Upper lobe of left lung (tissue), 6 donors: ENCODE measurements around the gene DOK4. TPM values are rescaled to one million over a fixed set of nuclear protein-coding genes. Genes with fewer than 3 reads are reported as not detected.
"Not testable (repeated sequence)": the region's sequence is repeated elsewhere in the genome, so short reads cannot be mapped to it uniquely, and the experiment has no call there.

Source experiments
- ATAC-seq, 2 donors: fragments of 200-7000 bp; cut with Tn5 transposase; one replicate each; pipeline ENCODE4 v1.9.1; 2022; ENCODE audit warnings: mild to moderate bottlenecking in 2 of 2, moderate library complexity in 2 of 2; ENCODE audit not compliant: low FRiP score in 2 of 2
- DNase-seq, 2 donors: peaks; one replicate each; pipeline ENCODE4 v3.0.0-alpha.2; 2019 to 2020
- H3K27ac ChIP-seq, 4 donors: fragments of 200-600 bp; sonication (generic); one replicate each; pipeline ENCODE4 v1.5.1; 2016 to 2019
- H3K27me3 ChIP-seq, 4 donors: fragments of 200-600 bp; sonication (generic); one replicate each; pipeline ENCODE4 v1.5.1; 2017 to 2019
- H3K36me3 ChIP-seq, 4 donors: fragments of 200-600 bp; sonication (generic); one replicate each; pipeline ENCODE4 v1.5.1; 2016 to 2019
- H3K4me1 ChIP-seq, 4 donors: fragments of 200-600 bp; sonication (generic); one replicate each; pipeline ENCODE4 v1.5.1; 2018 to 2019
- H3K4me3 ChIP-seq, 4 donors: fragments of 200-600 bp; sonication (generic); one replicate each; pipeline ENCODE4 v1.5.1; 2017 to 2019; ENCODE audit warnings: mild to moderate bottlenecking in 2 of 4, moderate library complexity in 1 of 4
- H3K9me3 ChIP-seq, 4 donors: fragments of 200-600 bp; sonication (generic); one replicate each; pipeline ENCODE4 v1.5.1; 2018 to 2019
- CTCF ChIP-seq, 6 experiments: fragments of 450-650 bp in 4 of 6; fragments of 200-600 bp in 2 of 6; sonication (generic) in 2 of 6; IDR thresholded peaks; one replicate each; pipeline ENCODE4 v1.5.1; 2016 to 2019; ENCODE audit warnings: antibody characterized with exemption in 6 of 6
- EP300 ChIP-seq, 4 donors: sonication (generic); formaldehyde crosslinking; IDR thresholded peaks; one replicate each; pipeline ENCODE4 v1.5.1; 2017; ENCODE audit warnings: antibody characterized with exemption in 4 of 4, control low read depth in 2 of 4
- POLR2A ChIP-seq, 4 donors: fragments of 450-650 bp; IDR thresholded peaks; one replicate each; pipeline ENCODE4 v1.5.1; 2016 to 2017; ENCODE audit warnings: antibody characterized with exemption in 4 of 4, mild to moderate bottlenecking in 2 of 4
- POLR2AphosphoS5 ChIP-seq, 2 donors: sonication (generic); formaldehyde crosslinking; IDR thresholded peaks; one replicate each; pipeline ENCODE4 v1.5.1; 2017; ENCODE audit warnings: antibody characterized with exemption in 2 of 2
- WGBS, 2 donors: methylation state at CpG; one replicate each; pipeline ENCODE4 v1.1.5; 2017 to 2018; 5-methylcytosine and 5-hydroxymethylcytosine counted together
- total RNA-seq, 6 donors: library from RNA; depleted of rRNA in 4 of 6; stranded (reverse); fragments of >200 nt in 4 of 6; gene quantifications; one replicate each; pipeline versions ENCODE4 v1.1.0 to v1.2.1, GENCODE V29; 2016 to 2021
- donor health status: DM: no; HTN: no; CAD: no; lungs with moderate emphysema.
- donor health status: DM: no; HTN: yes; CAD: no; lungs with severe emphysema.

DOK4 gene
- total RNA-seq, 6 donors from 2014 or later = 36.7 to 87.3 (median 54.1) TPM

DNA sequence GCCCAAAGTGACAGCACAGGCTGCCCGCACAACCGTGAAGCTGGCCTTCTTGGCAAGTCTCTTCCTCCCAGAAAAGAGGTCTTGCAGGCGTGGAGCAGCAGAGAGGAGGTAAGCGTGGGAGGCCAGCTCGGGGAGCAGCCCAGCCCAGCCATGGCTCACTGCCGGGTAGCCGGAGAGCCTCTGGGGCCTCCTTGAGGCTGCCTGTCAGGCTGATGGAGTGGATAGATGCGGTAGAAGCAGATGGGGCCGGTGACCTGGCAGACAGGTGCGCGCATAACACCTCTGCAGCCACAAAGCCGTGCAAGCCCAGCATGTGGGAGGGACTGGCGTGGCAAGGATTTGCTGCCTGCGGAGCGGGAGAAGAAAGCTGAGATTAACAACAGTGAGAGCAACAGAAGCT lies 17.1 kb upstream of the DOK4 start:
- ATAC-seq (peak in 1 of 2 donors; percentile 27), DNase-seq (no peak)
- WGBS, 2 donors = 67 to 73% methylated on average over 15 of the region's 15 CpGs
- Histone ChIP-seq H3K27me3 (no peaks in the 10 kb centered on the region), H3K4me1 (peaks cover 5 to 28% (median 17%) of the 10 kb centered on the region in 4 donors), H3K27ac (no peak overlapping the region), H3K36me3 (no peaks in the 10 kb centered on the region), H3K9me3 (no peaks in the 10 kb centered on the region), H3K4me3 (no peak overlapping the region)
- TF ChIP-seq EP300 (IDR thresholded peaks at IDR 0.05) (no peak), POLR2A (IDR thresholded peaks at IDR 0.05) (no peak), POLR2AphosphoS5 (IDR thresholded peaks at IDR 0.05) (no peak), CTCF (IDR thresholded peaks at IDR 0.05) (no peak)

DNA sequence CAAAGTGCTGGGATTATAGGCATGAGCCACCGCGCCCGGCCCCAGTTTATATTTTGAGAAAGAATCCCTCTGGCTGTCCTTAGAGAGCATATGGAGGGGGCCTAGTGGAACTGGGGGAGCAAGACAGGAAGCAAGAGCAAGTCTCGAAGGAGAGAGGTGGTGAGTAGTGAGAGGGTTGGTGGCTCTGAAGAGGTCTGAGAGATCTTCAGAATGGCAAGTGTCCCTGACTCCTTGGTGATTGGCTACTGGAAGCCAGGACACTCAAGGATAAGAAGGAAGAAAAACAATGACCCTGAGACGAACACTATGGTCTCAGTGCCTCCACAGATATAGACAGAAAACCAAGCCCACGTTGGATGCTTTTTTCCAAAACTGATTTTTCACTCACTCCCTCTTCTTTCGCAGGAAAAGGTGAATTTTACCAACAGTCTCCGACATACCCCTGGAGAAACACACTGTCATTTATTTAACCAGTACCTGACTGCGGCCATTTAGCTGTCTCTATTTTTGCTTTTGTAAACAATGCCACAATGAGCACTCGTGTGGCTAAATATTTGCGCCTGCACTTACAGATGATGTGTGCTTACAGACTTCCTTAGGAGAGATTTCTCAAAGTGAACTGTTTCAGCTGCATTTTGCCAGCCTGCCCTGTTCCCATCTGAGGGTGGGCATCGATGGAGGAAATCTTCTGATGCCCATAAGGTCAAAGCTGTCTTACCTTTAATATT lies 15.9 kb upstream of the DOK4 start:
- peak; percentile 9 to 27 for ATAC-seq

DNA sequence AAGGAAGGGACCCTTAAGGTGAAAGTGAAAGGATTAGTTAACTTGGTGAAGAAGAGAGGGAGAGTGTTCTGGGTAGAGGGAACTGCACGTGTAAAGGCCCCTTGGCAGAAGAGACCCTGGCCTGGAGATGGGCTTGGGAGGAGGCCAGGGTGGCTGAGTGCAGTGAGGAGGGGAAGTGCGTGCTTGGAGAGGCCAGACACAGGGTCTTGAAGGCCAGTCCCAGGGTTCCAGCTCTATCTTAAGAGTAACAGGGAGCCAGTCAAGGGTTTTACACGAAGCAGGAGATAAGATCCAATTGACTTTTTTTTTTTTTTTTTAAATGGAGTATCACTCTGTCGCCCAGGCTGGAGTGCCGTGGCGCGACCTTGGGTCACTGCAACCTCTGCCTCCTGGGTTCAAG lies 15.2 kb upstream of the DOK4 start:
- H3K36me3 ChIP-seq = no peaks in the 10 kb centered on the region
- no peak for TF ChIP-seq POLR2AphosphoS5 (IDR thresholded peaks at IDR 0.05)
- no peak for TF ChIP-seq POLR2A (IDR thresholded peaks at IDR 0.05)
- no peak for TF ChIP-seq EP300 (IDR thresholded peaks at IDR 0.05)
- no peak for TF ChIP-seq CTCF (IDR thresholded peaks at IDR 0.05)
- H3K27me3 ChIP-seq = no peaks in the 10 kb centered on the region
- DNase-seq (no peak), ATAC-seq (no peak)
- H3K4me1 ChIP-seq = peaks cover 5 to 28% (median 17%) of the 10 kb centered on the region in 4 donors
- 58 to 78% methylated on average over 7 of the region's 7 CpGs for WGBS, 2 donors
- no peaks in the 10 kb centered on the region for H3K9me3 ChIP-seq
- no peak overlapping the region for H3K27ac ChIP-seq
- H3K4me3 ChIP-seq = no peak overlapping the region

More for the DNA sequence above, 15.9 kb upstream of the DOK4 start:
- peak in 1 of 2 donors; percentile 63 for DNase-seq
- no peaks in the 10 kb centered on the region for H3K9me3 ChIP-seq
- no peak overlapping the region for H3K27ac ChIP-seq
- H3K4me1 ChIP-seq = peaks cover 5 to 28% (median 17%) of the 10 kb centered on the region in 4 donors
- H3K4me3 ChIP-seq = no peak overlapping the region
- TF ChIP-seq CTCF (IDR thresholded peaks at IDR 0.05) = no peak
- no peak for TF ChIP-seq POLR2A (IDR thresholded peaks at IDR 0.05)
- TF ChIP-seq POLR2AphosphoS5 (IDR thresholded peaks at IDR 0.05) = no peak
- TF ChIP-seq EP300 (IDR thresholded peaks at IDR 0.05) = no peak
- WGBS, 2 donors = 56 to 57% methylated on average over 12 of the region's 12 CpGs
- no peaks in the 10 kb centered on the region for H3K27me3 ChIP-seq
- H3K36me3 ChIP-seq = no peaks in the 10 kb centered on the region

- WGBS, 2 donors = 62 to 69% methylated on average over 9 of the region's 9 CpGs
- H3K27me3 ChIP-seq = no peaks in the 10 kb centered on the region
- TF ChIP-seq POLR2AphosphoS5 (IDR thresholded peaks at IDR 0.05) (no peak), EP300 (IDR thresholded peaks at IDR 0.05) (peak in 1 of 4 donors; percentile 30)
- H3K4me3 ChIP-seq = no peak overlapping the region
- peak overlapping the region in 1 of 4 donors; percentile 0 for H3K27ac ChIP-seq
- no peaks in the 10 kb centered on the region for H3K9me3 ChIP-seq
- peak in 1 of 2 donors; percentile 56 for DNase-seq
- peaks cover 5 to 28% (median 17%) of the 10 kb centered on the region in 4 donors for H3K4me1 ChIP-seq
- no peak for ATAC-seq
- no peaks in the 10 kb centered on the region for H3K36me3 ChIP-seq
Measured at GRCh38 chr16:57500578-57501111, 14.4 kb upstream of the DOK4 start.

DNA sequence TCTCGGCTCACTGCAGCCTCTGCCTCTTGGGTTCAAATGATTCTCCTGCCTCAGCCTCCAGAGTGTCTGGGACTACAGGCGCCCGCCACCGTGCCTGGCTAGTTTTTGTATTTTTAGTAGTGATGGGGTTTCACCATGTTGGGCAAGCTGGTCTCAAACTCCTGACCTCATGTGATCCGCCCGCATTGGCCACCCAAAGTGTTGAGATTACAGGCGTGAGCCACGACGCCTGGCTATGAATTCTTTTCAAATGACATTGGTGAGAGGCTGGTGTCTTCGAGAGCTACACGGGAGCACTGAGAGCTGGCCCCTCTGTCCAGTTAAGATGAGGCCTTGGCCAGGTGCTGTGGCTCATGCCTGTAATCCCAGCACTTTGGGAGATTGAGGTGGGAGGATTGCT lies 13.6 kb upstream of the DOK4 start:
- DNase-seq, H3K27me3 ChIP-seq, H3K27ac ChIP-seq, H3K4me3 ChIP-seq, H3K9me3 ChIP-seq, ATAC-seq, H3K36me3 ChIP-seq: not testable (repeated sequence)
- 95 to 98% methylated on average over 11 of the region's 11 CpGs for WGBS, 2 donors
- peaks cover 5 to 28% (median 17%) of the 10 kb centered on the region in 4 donors for H3K4me1 ChIP-seq
